HG02840 (cell line): ENCODE results near the gene HERC5.
"Not testable (repeated sequence)": the region's sequence is repeated elsewhere in the genome, so short reads cannot be mapped to it uniquely, and the experiment has no call there.

Experiments
- ATAC-seq: cut with Tn5 transposase; IDR thresholded peaks from one replicate; pipeline ENCODE4 v1.9.1; 2021; ENCODE audit warnings: mild to moderate bottlenecking, moderate library complexity, moderate number of reproducible peaks; ENCODE audit not compliant: unreplicated experiment, low FRiP score

Gene HERC5

DNA sequence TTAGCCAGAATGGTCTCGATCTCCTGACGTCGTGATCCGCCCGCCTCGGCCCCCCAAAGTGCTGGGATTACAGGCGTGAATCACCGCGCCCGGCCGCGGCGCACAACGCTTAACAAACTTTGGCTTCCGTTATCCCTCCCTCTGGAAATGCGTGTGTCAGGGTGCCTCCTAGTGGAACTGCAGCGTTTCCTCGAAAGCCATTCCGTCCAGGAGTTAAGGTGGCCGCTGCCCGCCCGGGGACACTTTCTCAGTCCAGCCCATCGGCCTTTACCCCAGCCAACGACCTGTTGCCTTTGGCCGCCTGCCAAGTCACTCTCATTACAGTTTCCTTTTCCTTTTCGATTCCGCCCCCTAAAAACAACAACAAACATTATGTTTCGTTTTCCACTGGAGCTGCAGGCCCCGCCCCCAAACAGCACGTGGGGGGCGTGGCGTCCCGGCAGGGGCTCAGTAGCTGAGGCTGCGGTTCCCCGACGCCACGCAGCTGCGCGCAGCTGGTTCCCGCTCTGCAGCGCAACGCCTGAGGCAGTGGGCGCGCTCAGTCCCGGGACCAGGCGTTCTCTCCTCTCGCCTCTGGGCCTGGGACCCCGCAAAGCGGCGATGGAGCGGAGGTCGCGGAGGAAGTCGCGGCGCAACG is at the start of gene HERC5:
Gene HERC5 (plus strand): TSS at position 450 of the 637 bp plus-strand sequence. CDS start 151 bp downstream, at position 601.
- ATAC-seq: peak; percentile 91

DNA sequence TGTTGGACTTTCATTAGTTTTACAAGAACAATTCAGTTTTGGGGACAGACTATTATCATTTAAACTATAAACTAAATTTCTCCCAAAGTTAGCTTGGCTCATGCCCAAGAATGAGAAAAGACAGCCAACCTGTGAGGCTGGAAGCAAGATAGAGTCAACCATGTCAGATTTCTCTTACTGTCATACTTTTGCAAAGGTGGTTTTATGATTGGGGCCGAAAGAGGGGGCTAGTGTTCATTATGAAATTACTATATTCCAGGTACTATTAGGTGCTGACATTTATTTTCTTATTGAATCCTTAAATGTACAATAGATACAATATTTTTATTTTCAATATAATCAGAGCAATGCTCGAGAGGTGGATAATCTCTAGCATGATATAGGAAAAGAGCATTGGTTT is 47.7 kb upstream of the HERC5 start:
- no peak for ATAC-seq

DNA sequence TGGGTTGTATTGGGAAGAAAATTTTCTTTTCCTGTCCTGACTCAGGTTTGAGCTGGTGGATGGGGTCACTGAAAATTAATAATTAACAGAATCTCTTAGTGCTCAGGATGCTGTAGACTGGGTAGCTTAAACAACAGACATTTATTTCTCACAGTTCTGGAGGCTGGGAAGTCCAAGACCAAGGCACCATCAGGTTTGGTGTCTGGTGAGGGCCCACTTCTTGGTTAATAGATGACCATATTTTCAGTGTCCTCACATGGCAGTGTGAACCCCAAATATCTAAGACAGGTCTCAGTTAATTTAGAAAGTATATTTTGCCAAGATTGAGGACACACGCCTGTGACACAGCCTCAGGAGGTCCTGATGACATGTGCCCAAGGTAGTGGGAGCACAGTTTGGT is 47.1 kb upstream of the HERC5 start:
- ATAC-seq: no peak

DNA sequence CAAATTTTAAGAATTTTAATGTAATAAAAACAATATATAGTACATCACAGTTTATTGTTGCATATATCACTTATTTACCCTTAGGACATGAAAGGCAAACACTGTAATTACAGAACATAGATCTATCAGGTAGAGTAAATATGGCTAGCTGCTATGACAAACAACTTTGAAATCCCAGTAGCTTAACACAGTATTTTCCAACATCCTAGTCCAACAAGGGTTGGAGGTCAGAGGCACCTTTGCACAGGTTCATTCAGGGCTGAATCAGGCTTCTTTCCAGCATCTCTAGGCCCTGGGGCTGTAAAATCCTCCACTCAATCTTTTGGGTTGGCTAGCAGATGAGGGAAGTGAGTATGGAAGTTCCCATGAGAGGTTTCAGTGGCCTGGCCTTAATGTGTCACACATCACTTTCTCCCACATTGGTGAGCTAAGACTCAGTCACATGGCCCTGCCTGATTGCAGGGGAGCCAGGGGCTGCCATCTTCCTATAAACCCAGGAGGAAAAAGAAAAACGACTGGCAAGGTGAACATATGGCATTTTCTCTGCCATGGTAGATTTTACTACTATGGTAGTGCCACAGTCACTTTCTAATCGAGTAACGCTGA is 45.3 kb upstream of the HERC5 start:
- ATAC-seq: no peak

DNA sequence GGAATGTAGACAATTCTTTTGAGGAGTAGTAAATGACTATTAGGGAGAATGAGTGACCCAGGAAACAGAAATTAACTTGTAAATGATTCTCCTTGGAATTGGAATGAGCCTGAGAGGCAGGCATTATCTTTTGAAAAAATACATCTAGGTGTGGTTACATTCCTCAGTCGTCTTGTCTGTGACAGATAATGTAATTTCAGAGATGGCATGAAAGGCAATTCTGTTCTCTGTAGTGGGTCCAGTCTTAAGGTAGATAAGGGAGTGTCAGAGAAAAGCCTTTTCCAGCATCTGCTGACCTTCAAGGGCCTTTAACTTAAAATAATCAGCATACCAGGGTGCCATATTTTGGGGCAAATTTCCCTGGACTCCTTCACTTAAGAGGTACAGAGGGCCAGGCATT is 43.1 kb upstream of the HERC5 start:
- no peak for ATAC-seq

DNA sequence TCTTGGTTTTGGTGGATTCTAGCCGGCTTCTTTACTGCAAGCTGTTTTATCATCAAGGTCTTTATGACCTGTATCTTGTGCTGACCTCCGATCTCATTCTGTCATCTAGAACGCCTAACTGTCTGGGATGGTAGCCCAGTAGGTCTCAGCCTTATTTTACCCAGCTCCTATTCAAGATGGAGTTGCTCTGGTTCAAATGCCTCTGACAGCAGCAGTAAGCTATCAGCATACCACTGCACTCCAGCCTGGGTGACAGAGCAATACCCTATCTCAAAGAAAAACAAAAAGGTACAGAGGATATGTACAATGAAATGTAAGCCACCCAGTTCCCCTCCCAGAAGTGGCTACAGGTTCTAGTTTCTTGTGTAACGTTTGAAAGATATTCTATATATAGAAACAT is 42.2 kb upstream of the HERC5 start:
- no peak for ATAC-seq

DNA sequence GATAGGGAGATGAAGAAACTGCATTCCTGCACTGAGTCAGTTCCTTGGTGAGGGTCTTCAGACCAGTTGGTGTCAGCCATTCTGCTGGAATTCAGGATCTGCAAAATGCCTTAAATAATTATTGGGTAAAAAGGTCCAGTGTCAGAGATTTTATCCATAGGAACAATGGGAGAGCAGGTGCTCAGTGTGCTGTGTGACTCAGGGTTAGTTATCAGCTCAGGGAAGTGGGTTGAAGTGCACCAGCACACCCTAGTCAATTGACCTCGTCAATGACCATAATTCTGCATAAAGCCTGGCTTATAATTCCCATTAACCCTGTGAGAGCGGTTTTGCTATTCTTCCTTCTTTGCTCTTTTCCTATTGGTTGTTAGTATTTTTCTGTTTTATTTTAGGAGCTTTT is 40.9 kb upstream of the HERC5 start:
- no peak for ATAC-seq

DNA sequence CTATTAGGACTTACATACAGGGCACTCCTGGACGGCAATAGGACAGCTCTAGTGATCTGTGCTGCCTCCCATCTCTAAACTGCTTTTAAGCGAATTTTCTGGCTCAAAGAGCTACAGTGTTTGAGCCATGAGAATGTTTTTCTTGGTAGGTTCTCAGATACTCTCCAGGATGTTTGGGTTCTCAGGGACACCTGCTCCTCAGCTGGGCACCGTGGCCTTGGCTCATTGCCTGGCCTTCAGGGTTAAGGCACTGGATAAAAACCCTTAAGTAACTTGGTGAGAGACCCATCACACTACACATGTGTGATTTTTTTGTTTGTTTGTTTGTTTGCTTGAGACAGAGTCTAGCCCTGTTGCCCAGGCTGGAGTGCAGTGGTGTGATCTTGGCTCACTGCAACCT is 38.5 kb upstream of the HERC5 start:
- no peak for ATAC-seq

DNA sequence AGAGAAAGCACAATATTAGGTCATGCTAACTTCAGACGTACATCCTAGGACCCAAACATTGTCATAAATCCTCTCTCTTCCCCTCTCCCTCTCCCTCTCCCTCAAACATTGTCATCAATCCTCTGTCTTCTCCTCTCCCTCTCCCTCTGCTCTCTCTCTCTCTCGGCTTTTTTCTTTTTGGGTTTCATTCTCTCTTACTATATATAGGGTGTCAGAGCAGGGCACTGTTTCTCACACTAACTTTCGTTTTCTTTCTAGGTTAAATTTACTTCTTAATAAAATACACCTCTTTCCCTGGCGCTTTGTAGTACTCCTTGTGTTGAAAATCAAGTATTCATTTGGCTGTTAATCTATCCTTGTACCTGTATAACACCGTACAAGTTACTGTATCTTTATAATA is 37.0 kb upstream of the HERC5 start:
- no peak for ATAC-seq

DNA sequence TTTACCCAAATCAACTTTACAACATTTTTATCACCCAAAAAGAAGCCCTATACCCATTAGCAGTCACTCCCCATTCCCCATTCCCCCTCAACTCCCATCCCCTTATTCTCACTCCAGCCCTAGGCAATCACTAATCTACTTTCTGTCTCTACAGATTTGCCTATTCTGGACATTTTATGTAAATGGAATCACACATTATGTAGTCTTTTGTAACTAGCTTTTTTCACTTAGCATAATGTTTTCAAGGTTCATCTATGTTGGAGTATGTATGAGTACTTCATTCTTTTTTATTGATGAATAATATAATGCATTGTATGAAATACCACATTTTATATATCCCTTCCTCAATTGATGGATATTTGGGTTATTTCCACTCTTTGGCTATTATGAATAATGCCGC is 36.1 kb upstream of the HERC5 start:
- no peak for ATAC-seq

DNA sequence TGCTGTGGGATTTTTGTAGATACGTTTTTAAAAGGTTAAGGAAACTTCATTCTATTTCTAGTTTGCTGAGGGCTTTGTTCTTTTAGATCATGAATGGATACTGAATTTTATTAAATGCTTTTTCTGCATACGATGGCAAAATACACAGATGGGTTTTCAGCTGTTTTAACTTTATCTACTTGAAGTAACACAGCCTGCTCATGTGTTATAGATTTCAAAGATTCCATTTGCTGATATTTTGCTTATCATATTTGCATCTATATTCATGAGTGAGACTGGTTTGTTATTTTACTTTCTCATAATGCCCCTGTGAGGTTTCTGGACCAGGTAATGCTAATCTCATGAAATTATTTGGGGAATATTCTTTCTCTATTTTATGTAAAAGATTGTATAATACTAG is 34.5 kb upstream of the HERC5 start:
- ATAC-seq: no peak

DNA sequence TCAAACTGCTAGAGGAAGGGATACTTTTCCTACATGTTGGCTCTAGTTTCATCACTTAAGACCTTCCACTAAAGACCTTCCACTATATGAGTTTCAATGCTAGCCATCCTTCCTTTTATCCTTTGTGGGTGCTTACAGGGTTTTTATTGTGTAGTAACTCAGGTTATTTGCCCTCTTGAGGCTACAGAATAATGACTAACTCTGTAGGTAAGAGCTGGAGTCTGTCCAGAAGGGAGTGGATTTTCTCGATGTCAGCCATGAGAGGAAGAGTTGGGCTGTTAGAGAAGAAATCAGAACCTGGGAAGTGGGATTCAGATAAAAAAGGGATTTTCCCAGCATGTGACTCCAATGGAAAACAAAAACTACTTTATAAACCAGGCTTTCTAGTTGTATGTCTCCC is 27.5 kb upstream of the HERC5 start:
- no peak for ATAC-seq

DNA sequence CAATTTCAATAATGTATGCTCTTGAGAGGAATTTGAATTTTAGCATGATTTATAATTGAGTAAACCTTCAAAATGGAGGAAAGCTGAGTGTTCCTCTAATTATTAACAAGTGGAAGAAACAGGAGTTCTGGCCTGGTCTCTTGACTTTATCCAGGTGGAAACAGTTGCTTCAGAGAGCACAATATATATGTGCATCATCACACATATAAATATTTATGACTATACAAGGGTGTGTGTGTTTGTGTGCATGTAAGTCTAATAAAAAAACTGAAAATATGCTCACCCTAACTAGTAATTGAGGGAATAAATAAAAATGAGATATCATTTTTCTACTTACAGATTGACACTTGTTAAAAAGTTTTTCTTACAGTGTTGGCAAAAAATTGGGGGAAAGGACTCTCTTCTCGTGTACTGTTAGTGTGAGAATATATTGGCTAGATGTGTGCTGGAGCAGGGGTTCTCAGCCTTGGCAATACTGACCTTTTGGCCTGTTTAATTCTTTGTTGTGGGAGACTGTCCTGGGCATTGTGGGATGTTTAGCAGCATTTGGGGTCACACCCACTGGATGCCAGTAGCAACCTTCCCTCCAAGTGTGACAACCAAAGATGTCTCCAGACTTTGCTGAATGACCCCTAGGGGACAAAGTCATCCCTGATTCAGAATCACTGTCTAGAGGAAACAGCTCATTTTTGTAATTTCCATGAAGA is 20.8 kb upstream of the HERC5 start:
- no peak for ATAC-seq

DNA sequence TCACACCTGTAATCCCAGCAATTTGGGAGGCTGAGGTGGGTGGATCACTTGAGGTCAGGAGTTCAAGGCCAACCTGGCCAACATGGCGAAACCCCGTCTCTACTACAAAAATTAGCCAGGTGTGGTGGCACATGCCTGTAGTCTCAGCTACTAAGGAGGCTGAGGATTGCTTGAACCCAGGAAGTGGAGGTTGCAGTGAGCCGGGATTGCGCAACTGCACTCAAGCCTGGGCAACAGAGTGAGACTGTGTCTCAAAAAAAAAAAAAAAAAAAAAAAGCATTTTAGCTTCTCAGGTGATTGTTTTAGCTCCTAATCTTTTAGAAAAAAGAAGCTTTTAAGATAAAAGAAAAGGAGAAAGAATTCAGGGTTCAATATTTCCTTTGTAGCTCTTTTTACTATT is 19.0 kb upstream of the HERC5 start:
- ATAC-seq: not testable (repeated sequence)

DNA sequence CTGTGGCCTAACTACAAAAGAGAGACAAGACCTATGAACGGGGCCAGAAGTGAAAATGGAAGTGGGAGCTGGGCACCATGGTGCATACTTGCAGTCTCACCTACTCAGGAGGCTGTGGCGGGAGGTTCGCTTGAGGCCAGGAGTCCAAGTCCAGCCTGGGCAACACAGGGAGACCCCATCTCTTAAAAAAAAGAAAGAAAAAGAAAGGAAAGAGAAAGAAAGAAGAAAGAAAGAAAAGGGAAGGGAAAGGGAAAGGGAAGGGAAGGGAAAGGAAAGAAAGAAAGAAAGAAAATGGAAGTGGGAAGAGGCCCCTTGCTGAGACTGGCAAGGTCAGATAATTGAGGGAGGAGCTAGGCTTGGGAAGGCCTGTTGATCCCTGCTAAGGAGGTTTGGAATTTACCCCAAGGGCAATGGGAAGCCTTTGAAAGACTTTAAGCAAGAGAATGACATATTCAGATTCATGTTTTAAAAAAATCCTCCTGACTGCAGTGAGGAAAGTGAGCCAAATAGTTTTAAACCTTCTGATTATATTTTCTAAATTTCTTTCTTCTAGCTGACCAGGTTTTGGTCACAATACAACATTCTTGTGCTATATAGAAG is 17.7 kb upstream of the HERC5 start:
- no peak for ATAC-seq

DNA sequence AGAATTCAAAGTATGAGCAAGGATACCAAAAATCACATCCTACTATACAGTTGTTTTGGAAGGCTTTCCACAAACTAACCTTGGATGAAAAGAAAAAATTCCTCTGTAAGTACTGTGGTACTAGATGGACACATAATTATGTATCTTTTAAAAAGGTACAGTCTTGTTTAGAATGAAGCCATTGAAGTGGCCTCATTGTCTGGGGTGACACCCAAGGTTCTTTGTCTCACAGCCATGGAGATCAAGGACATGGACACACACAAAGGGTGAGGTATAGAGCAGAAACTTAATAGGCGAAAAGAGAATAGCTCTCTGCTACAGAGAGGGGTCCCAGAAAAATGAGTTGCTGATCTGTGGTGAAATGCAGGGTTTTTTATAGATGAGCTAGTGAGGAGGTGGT is 16.8 kb upstream of the HERC5 start:
- no peak for ATAC-seq

DNA sequence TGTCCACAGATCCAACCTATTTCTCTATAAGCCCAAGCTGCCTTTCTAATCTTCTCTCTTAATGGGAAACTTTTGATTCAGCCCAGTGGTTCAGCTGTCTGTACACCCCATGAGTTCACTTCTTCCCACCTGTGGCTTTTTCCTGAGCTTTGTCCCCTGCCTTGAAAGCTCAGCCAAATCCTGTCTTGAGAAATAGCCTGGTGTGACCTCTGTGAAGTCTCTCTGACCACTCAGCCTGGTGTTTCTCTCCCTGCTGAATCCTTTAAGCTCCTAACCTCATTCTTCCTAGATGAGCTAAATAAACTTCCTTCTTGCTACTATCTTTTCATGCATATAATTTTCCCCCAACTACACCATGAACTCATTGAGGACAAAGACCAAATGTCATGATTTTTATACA is 15.2 kb upstream of the HERC5 start:
- ATAC-seq: no peak

DNA sequence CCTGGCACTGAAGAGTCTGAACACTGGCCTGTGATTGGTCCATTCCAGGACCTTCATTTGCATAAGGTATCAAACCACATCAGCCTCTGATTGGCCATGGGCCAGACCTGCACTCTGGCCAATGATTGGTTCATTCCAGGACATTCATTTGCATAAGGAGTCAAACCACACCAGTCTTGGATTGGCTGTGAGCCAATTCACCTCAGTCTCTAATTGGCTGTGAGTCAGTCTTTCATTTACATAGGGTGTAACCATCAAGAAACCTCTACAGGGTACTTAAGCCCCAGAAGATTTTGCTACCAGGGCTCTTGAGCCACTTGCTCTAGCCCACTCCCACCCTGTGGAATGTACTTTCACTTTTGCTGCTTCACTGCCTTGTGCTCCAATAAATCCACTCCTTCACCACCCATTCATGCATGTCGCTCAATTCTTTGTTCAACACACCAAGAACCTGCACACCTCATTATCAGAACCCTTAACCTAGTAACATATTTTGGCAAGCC is 14.2 kb upstream of the HERC5 start:
- no peak for ATAC-seq

DNA sequence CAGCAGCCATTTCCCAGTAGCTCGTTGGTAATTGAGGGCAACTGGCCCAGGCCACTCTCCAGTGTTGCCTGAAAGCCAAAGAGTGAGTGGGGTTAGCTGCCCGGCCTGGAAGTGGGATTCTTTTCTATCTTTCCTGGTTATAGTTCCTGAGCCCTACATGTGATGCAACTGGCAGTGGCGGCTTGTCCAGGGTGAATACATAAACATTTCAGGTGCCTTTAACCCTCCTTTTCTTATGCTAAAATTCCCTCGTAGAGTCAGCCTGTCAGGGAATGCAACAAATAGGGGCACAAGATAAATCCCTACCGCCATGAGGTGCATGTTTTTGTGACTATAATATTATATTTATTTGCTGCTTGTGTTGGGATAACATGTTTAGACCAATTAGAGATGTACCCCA is 13.4 kb upstream of the HERC5 start:
- no peak for ATAC-seq

DNA sequence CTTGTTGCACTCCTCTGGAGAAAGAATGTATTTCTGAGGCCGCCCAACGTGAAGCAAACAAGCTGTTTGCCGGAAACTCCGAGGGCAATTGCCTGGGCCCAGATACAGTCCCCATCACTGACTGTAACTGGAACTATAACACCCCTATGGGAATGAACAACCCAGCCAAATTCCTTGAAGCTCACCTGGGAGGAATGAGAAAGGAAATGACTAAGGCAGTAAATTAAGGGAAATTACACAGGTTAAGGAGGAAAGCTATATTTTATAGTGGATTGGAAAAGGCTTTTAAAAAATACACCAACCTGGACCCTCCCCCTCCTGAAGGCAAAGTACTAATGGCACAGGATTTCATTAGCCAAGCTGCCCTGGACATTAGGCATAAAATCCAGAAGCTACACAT is 11.7 kb upstream of the HERC5 start:
- ATAC-seq: no peak

DNA sequence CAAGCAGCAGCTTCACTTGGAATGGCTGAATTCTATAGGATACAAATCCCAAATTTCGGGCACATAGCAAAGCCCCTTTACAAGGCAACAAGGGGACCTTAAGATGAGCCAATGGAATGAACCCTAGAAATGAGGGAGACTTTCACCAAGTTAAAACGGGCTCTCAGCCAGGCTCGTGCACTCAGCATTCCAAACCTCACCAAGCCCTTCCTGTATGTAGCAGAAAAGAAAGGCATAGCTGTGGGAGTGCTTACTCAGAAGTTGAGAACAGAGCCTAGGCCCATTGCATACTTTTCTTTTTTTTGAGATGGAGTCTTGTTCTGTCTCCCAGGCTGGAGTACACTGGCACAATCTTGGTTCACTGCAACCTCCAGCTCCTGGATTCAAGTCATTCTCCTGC is 10.8 kb upstream of the HERC5 start:
- ATAC-seq: no peak
